Keratinocyte (primary cell): ENCODE measurements around the gene APCS. TPM values are rescaled to one million over a fixed set of nuclear protein-coding genes. Genes with fewer than 3 reads are reported as not detected.

Experiments used
- DNase-seq: peaks from one replicate; pipeline ENCODE4 v3.0.0-alpha.2; 2011; ENCODE audit warnings: low read depth, missing footprints, low spot score
- FAIRE-seq: peaks from 2 replicates; lab custom pipeline; 2011; peaks lifted over from hg19 to GRCh38; lab: Jason Lieb, UNC
- H2AFZ ChIP-seq: 2 replicates; pipeline ENCODE4 v1.6.0; 2012; ENCODE audit warnings: low read length, control low read depth, inconsistent platforms; ENCODE audit not compliant: control insufficient read depth
- H3K27ac ChIP-seq: 2 replicates; pipeline ENCODE4 v1.5.1; 2011; ENCODE audit warnings: low read length; ENCODE audit not compliant: control insufficient read depth, insufficient read depth
- H3K27me3 ChIP-seq: 3 replicates; pipeline ENCODE4 v1.6.0; 2011; ENCODE audit warnings: low read length; ENCODE audit not compliant: control insufficient read depth, insufficient read depth; ENCODE audit errors: extremely low read depth
- H3K36me3 ChIP-seq, 2 experiments: 2 replicates in 1 of 2; 3 replicates in 1 of 2; pipeline ENCODE4 v1.5.1; 2011; ENCODE audit warnings: low read length in 2 of 2, mild to moderate bottlenecking in 1 of 2; ENCODE audit not compliant: control insufficient read depth in 2 of 2, insufficient read depth in 2 of 2; ENCODE audit errors: extremely low read depth in 1 of 2
- H3K4me1 ChIP-seq: 3 replicates; pipeline ENCODE4 v1.5.1; 2011; ENCODE audit warnings: low read length; ENCODE audit not compliant: control insufficient read depth, insufficient read depth; ENCODE audit errors: extremely low read depth
- H3K4me2 ChIP-seq: 3 replicates; pipeline ENCODE4 v1.6.0; 2011; ENCODE audit warnings: low read depth, low read length; ENCODE audit not compliant: control insufficient read depth, insufficient read depth; ENCODE audit errors: extremely low read depth
- H3K4me3 ChIP-seq, 3 experiments: fragments of 200-600 bp in 1 of 3; sonication (generic) in 1 of 3; 2 replicates in 2 of 3; 3 replicates in 1 of 3; pipeline ENCODE4 v1.5.1; 2011 to 2016; ENCODE audit warnings: low read length in 3 of 3, mild to moderate bottlenecking in 3 of 3, control low read depth in 2 of 3, inconsistent platforms in 1 of 3, low read depth in 1 of 3, mixed read lengths in 1 of 3, mixed run types in 1 of 3, moderate library complexity in 1 of 3; ENCODE audit not compliant: control insufficient read depth in 2 of 3, insufficient read depth in 2 of 3; ENCODE audit errors: extremely low read depth in 1 of 3
- H3K79me2 ChIP-seq: 2 replicates; pipeline ENCODE4 v1.6.0; 2012; ENCODE audit warnings: low read length; ENCODE audit not compliant: control insufficient read depth, insufficient read depth
- H3K9ac ChIP-seq: 3 replicates; pipeline ENCODE4 v1.6.0; 2011; ENCODE audit warnings: low read length; ENCODE audit not compliant: control insufficient read depth, insufficient read depth; ENCODE audit errors: extremely low read depth
- H3K9me1 ChIP-seq: 3 replicates; pipeline ENCODE4 v1.6.0; 2011; ENCODE audit warnings: low read length; ENCODE audit not compliant: control insufficient read depth, insufficient read depth; ENCODE audit errors: extremely low read depth
- H3K9me3 ChIP-seq: 2 replicates; pipeline ENCODE4 v1.5.1; 2012; ENCODE audit warnings: low read depth, low read length; ENCODE audit not compliant: control insufficient read depth
- H4K20me1 ChIP-seq: 3 replicates; pipeline ENCODE4 v1.6.0; 2011; ENCODE audit warnings: low read length; ENCODE audit not compliant: control insufficient read depth, insufficient read depth; ENCODE audit errors: extremely low read depth
- EZH2 ChIP-seq: IDR thresholded peaks from one replicate; pipeline ENCODE4 v1.6.1; 2012; ENCODE audit warnings: inconsistent platforms, mild to moderate bottlenecking, low read length, moderate library complexity
- dilution Hi-C: fragments of 300-500 bp; cut with MboI; formaldehyde crosslinking; loops from one replicate; pipeline ENCODE4 v1.7.0; 2020; ENCODE audit warnings: low sequenced_read_pairs; ENCODE audit not compliant: extremely low pct_ligation_motif_present
- polyA plus RNA-seq, 5 experiments: library from polyadenylated mRNA; depleted of rRNA in 3 of 5; stranded (reverse) in 3 of 5; stranded (forward) in 1 of 5; unstranded in 1 of 5; fragments of >200 nt; gene quantifications; 1 replicate in 1 of 5; 2 replicates in 3 of 5; 3 replicates in 1 of 5; pipeline versions ENCODE4 v1.2.1 to v1.2.3, GENCODE V29; 2011 to 2012; ENCODE audit warnings: missing spikeins in 2 of 5, low read depth in 1 of 5, low replicate concordance in 1 of 5
- TF ChIP-seq, protein P1 (sequence below), 3 experiments: IDR thresholded peaks in 1 of 3; conservative IDR thresholded peaks in 1 of 3; optimal IDR thresholded peaks in 1 of 3; 2 replicates in 2 of 3; 3 replicates in 1 of 3; pipeline versions ENCODE3 to v1.5.1; 2011; ENCODE audit warnings: low read length in 3 of 3, mild to moderate bottlenecking in 3 of 3, moderate library complexity in 2 of 3, control low read depth in 1 of 3, inconsistent platforms in 1 of 3; ENCODE audit not compliant: insufficient read depth in 2 of 3; ENCODE audit errors: extremely low read depth in 1 of 3

APCS gene
- polyA plus RNA-seq, 1 donor (not counting 4 experiments of a cell fraction or from before 2014, with no cell fraction given): not detected

DNA sequence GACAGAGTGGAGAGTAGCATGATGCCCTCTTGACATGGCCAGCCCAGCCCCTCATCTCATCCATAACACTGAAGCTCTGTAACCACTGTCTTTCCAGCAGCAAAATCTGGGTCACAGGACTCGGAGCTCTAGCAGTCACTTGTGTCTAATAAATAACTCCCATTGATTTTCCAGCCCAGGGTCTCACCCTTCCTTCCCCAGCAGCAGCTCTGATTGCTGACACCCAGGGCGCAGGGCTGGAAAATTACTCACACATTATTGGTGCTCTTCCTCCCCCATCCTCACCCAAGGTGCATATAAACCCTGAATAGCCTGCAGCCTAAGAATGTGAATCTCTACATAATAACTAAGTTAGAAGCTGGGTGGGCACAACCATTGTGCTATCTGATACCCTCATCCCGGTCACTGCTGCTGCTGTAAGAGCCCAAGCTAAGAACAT is 30.7 kb upstream of the APCS start:
- dilution Hi-C loops: no loop called here
- no peak overlapping the region for H3K4me2 ChIP-seq
- no peaks in the 10 kb centered on the region for H3K27me3 ChIP-seq

DNA sequence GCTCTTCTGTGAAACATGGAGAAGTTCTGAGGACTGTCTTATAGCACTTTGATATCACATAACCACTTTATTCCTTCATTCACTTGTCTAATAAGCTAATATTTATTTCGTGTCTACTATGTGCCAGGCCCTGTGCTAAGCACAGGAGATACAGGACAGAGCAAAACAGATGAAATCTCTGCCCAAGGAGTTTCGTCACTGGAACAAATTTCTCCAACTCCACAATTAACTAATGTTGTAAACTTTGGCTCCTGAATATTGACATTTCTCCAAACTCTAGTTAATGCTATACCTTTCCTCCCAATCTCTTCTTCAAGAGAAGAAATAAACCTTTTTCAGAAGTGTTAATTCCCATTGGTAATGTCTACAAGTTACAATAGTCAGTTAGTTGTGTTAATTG is 27.0 kb upstream of the APCS start:
- Histone ChIP-seq H3K9me3 (no peaks in the 10 kb centered on the region), H3K27me3 (no peaks in the 10 kb centered on the region), H4K20me1 (no peaks in the 10 kb centered on the region), H3K4me1 (no peaks in the 10 kb centered on the region), H3K79me2 (no peaks in the 10 kb centered on the region), H3K9ac (no peak overlapping the region), H2AFZ (no peak overlapping the region), H3K36me3 (no peaks in the 10 kb centered on the region), H3K9me1 (no peaks in the 10 kb centered on the region), H3K27ac (no peak overlapping the region), H3K4me2 (no peak overlapping the region), H3K4me3 (no peak overlapping the region)
- TF ChIP-seq, protein P1, sequence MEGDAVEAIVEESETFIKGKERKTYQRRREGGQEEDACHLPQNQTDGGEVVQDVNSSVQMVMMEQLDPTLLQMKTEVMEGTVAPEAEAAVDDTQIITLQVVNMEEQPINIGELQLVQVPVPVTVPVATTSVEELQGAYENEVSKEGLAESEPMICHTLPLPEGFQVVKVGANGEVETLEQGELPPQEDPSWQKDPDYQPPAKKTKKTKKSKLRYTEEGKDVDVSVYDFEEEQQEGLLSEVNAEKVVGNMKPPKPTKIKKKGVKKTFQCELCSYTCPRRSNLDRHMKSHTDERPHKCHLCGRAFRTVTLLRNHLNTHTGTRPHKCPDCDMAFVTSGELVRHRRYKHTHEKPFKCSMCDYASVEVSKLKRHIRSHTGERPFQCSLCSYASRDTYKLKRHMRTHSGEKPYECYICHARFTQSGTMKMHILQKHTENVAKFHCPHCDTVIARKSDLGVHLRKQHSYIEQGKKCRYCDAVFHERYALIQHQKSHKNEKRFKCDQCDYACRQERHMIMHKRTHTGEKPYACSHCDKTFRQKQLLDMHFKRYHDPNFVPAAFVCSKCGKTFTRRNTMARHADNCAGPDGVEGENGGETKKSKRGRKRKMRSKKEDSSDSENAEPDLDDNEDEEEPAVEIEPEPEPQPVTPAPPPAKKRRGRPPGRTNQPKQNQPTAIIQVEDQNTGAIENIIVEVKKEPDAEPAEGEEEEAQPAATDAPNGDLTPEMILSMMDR (optimal IDR thresholded peaks at IDR 0.05 in 1 of 3, IDR thresholded peaks at IDR 0.05 in 1 of 3, conservative IDR thresholded peaks at IDR 0.05 in 1 of 3; ENCODE audit: extremely low read depth in 1 of 3, insufficient read depth in 2 of 3, low read length in 3 of 3): no peak
- no peak for TF ChIP-seq EZH2
- dilution Hi-C loops: no loop called here
- DNase-seq (no peak), FAIRE-seq (no peak)

More for the DNA sequence above, 30.7 kb upstream of the APCS start:
- Histone ChIP-seq H3K79me2 (no peaks in the 10 kb centered on the region), H4K20me1 (no peaks in the 10 kb centered on the region), H3K27ac (no peak overlapping the region), H3K9ac (no peak overlapping the region), H3K4me1 (no peaks in the 10 kb centered on the region), H3K9me3 (no peaks in the 10 kb centered on the region), H2AFZ (no peak overlapping the region), H3K36me3 (no peaks in the 10 kb centered on the region), H3K9me1 (no peaks in the 10 kb centered on the region), H3K4me3 (no peak overlapping the region)
- DNase-seq (no peak), FAIRE-seq (no peak)
- TF ChIP-seq, protein P1 (optimal IDR thresholded peaks at IDR 0.05 in 1 of 3, IDR thresholded peaks at IDR 0.05 in 1 of 3, conservative IDR thresholded peaks at IDR 0.05 in 1 of 3; ENCODE audit: extremely low read depth in 1 of 3, insufficient read depth in 2 of 3, low read length in 3 of 3): no peak
- TF ChIP-seq EZH2: no peak
